ENCODE data around the gene TRIL. TPM values are rescaled to one million over a fixed set of nuclear protein-coding genes. Genes with fewer than 3 reads are reported as not detected.

The TRIL gene
- total RNA-seq, 2 donors from 2014 or later, result 0.10 TPM; not detected in 1

GRCh38 chr7:28926871-28927597 lies 31.1 kb downstream of the TRIL start:
- no peaks in the 10 kb centered on the region for H3K9me3 Mint-ChIP-seq
- H3K36me3 Mint-ChIP-seq, result no peaks in the 10 kb centered on the region
- H3K27ac Mint-ChIP-seq, result peak overlapping the region; percentile 27 to 76
- peak; percentile 91 to 92 for ATAC-seq
- peak; percentile 47 to 58 for DNase-seq (ENCODE audit: low spot score in 2 of 2)

DNA sequence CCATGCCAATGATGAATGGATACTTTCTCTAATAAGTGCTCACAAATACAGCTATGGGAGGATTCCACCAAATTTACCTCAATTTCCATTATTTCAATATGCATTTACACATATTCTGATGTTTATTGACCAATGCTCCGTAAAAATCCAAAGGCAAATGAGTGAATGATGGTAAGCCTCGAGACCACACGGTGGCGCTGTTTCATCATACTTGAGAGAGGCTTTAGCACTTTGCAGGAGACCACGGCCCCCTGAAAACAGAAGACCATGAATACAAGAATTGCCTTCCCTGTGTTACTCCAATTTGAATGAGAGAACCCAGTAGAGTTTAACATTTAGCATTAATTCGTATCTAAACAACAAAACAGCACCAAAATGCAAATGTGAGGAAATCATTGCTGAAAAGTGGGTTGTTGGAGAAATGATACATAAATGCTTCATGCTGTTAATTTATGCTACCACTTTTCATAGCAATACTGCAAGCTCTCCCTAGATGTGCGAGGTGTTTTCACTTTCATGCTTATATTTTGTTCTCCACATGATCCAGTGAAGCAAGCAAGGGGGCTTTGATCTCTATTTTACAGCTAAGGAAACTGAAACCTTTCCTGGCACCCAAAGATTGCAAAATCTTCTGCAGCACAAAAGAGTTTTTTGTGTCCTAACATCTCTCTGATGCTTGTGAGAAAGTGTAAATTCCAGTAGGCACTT lies 35.4 kb downstream of the TRIL start:
- ATAC-seq (peak; percentile 32 to 51), DNase-seq (ENCODE audit: low spot score in 2 of 2) (peak in 1 of 2 donors; percentile 60)
- H3K9me3 Mint-ChIP-seq, result no peaks in the 10 kb centered on the region
- H3K36me3 Mint-ChIP-seq, result no peaks in the 10 kb centered on the region
- H3K27ac Mint-ChIP-seq, result no peak overlapping the region

- DNase-seq (ENCODE audit: low spot score in 2 of 2) (peak in 1 of 2 donors; percentile 15), ATAC-seq (peak; percentile 68 to 77)
- H3K27ac Mint-ChIP-seq, result no peak overlapping the region
- no peaks in the 10 kb centered on the region for H3K36me3 Mint-ChIP-seq
- no peaks in the 10 kb centered on the region for H3K9me3 Mint-ChIP-seq
Observed at GRCh38 chr7:28921822-28922221, 36.3 kb downstream of the TRIL start.

GRCh38 chr7:28920424-28920823 lies 37.7 kb downstream of the TRIL start:
- H3K9me3 Mint-ChIP-seq, result no peaks in the 10 kb centered on the region
- DNase-seq (ENCODE audit: low spot score in 2 of 2) (no peak), ATAC-seq (peak in 1 of 2 donors; percentile 63)
- no peak overlapping the region for H3K27ac Mint-ChIP-seq
- no peaks in the 10 kb centered on the region for H3K36me3 Mint-ChIP-seq

DNA sequence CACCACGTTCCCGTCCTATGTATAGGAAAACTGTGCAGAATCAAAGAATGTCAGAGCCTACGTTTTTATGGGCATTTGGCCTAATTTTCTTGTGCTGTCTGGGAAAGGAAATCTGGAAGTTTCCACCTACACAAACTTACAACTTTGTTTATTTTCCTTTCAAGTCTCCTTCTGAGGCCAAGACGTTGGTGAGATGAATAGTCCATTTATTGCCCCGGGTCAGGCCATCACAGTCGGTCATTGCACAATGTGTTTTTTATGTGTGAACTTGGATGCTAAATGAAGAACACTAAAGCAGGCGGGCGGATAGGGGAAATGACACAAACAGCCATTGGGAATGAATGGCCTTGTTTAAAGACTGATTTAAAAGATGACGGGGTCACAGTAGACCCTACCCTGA lies 38.6 kb downstream of the TRIL start:
- no peak for ATAC-seq
- H3K27ac Mint-ChIP-seq, result no peak overlapping the region
- no peak for DNase-seq (ENCODE audit: low spot score in 2 of 2)
- H3K9me3 Mint-ChIP-seq, result no peaks in the 10 kb centered on the region
- H3K36me3 Mint-ChIP-seq, result no peaks in the 10 kb centered on the region

GRCh38 chr7:28908775-28909174 lies 49.4 kb downstream of the TRIL start:
- Mint-ChIP-seq H3K36me3 (no peaks in the 10 kb centered on the region), H3K27ac (no peak overlapping the region), H3K9me3 (peaks cover 0 to 5% of the 10 kb centered on the region in 2 donors)
- ATAC-seq (no peak), DNase-seq (ENCODE audit: low spot score in 2 of 2) (no peak)

DNA sequence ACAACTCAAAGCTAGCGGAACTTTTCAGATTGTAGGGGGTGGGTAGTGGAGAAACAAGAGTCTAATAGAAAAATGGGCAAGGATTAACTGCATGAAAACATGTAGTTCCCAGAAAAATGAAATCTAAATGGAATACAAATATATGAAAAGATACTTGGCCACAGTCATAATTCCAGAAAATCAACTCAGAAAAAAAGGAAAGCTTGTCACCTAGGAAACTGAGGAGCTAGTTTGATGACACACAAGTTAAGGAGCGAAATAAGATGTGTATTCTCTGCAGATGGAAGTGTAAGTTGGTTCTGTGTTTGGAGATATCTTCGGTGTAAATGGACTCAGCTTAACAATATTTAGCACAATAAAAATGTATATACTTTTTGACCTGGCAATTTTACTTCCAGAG lies 52.7 kb downstream of the TRIL start:
- no peak overlapping the region for H3K27ac Mint-ChIP-seq
- no peaks in the 10 kb centered on the region for H3K36me3 Mint-ChIP-seq
- DNase-seq (ENCODE audit: low spot score in 2 of 2) (no peak), ATAC-seq (no peak)
- no peaks in the 10 kb centered on the region for H3K9me3 Mint-ChIP-seq

- no peaks in the 10 kb centered on the region for H3K36me3 Mint-ChIP-seq
- H3K27ac Mint-ChIP-seq, result no peak overlapping the region
- ATAC-seq, result no peak
- H3K9me3 Mint-ChIP-seq, result no peaks in the 10 kb centered on the region
- no peak for DNase-seq (ENCODE audit: low spot score in 2 of 2)
Observed at GRCh38 chr7:28904578-28905048, 53.5 kb downstream of the TRIL start.

GRCh38 chr7:28903730-28904577 lies 54.2 kb downstream of the TRIL start:
- ATAC-seq, result no peak
- H3K9me3 Mint-ChIP-seq, result no peaks in the 10 kb centered on the region

More at GRCh38 chr7:28903730-28904577, 54.2 kb downstream of the TRIL start:
- DNase-seq (ENCODE audit: low spot score in 2 of 2), result no peak
- no peak overlapping the region for H3K27ac Mint-ChIP-seq
- no peaks in the 10 kb centered on the region for H3K36me3 Mint-ChIP-seq

Other genes with a start within 250 kb of the TRIL start
- gene CPVL, start 188.2 kb upstream of the TRIL start, total RNA-seq, result not detected
- gene CHN2, start 236.4 kb upstream of the TRIL start, total RNA-seq, result under 1 TPM in 1 of 2 donors, not detected in 1; 0.59 TPM

All from activated naive CD4-positive, alpha-beta T cell treated with anti-CD3 and anti-CD28 coated beads, Interleukin-2, amount 50 U/mL, for 72 hours (primary cell).